Kidney (tissue), 22 donors: ENCODE measurements around the gene GABRA6. TPM values are rescaled to one million over a fixed set of nuclear protein-coding genes. Genes with fewer than 3 reads are reported as not detected.
"Not testable (repeated sequence)": the region's sequence is repeated elsewhere in the genome, so short reads cannot be mapped to it uniquely, and the experiment has no call there.

Experiments used
- DNase-seq, 5 donors: peaks; one replicate each; pipeline ENCODE4 v3.0.0-alpha.2; 2013 to 2020
- FAIRE-seq: peaks from 2 replicates; lab custom pipeline; 2012; peaks lifted over from hg19 to GRCh38; lab: Jason Lieb, UNC
- H3K27ac ChIP-seq, 2 donors: one replicate each; pipeline ENCODE4 v1.7.0; 2013; ENCODE audit warnings: low read depth in 2 of 2, low read length in 2 of 2, inconsistent platforms in 1 of 2
- H3K27me3 ChIP-seq: one replicate; pipeline ENCODE4 v1.7.1; 2013; ENCODE audit warnings: low read length, inconsistent platforms; ENCODE audit not compliant: control insufficient read depth, insufficient read depth
- H3K36me3 ChIP-seq, 3 donors: one replicate each; pipeline versions ENCODE4 v1.7.0 to v1.7.1; 2013; ENCODE audit warnings: low read length in 3 of 3, control low read depth in 1 of 3, inconsistent platforms in 1 of 3; ENCODE audit not compliant: insufficient read depth in 3 of 3, control insufficient read depth in 2 of 3
- H3K4me1 ChIP-seq, 3 donors: one replicate each; pipeline versions ENCODE4 v1.7.0 to v1.7.1; 2013; ENCODE audit warnings: low read length in 3 of 3, inconsistent platforms in 1 of 3, low read depth in 1 of 3; ENCODE audit not compliant: control insufficient read depth in 2 of 3, insufficient read depth in 2 of 3
- H3K4me3 ChIP-seq, 3 donors: one replicate each; pipeline versions ENCODE4 v1.7.0 to v1.8.1; 2013; ENCODE audit warnings: low read length in 3 of 3, control low read depth in 1 of 3, inconsistent platforms in 1 of 3
- H3K9ac ChIP-seq, 3 donors: one replicate each; pipeline versions ENCODE4 v1.7.0 to v1.7.1; 2013; ENCODE audit warnings: low read length in 3 of 3, control low read depth in 1 of 3, inconsistent platforms in 1 of 3
- H3K9me3 ChIP-seq, 3 donors: one replicate each; pipeline versions ENCODE4 v1.7.0 to v1.7.1; 2013; ENCODE audit warnings: low read length in 3 of 3, control low read depth in 1 of 3, inconsistent platforms in 1 of 3; ENCODE audit not compliant: control insufficient read depth in 2 of 3, insufficient read depth in 1 of 3
- intact Hi-C: fragments of 100-400 bp; cut with DNase I; formaldehyde crosslinking; loops from one replicate; pipeline ENCODE4 v1.11.1; 2022
- long read RNA-seq, 10 donors: library from polyadenylated mRNA in 1 of 10; unstranded in 1 of 10; transcript quantifications; one replicate each; pipeline ENCODE4 v2.0.0 and lab custom pipeline, GENCODE V29; 2021 to 2026
- polyA plus RNA-seq: library from polyadenylated mRNA; stranded (reverse); fragments of 350-450 nt; fragmentation: Illumina TruSeq; extraction: RNeasy Lipid Tissue Mini Kit (QIAGEN cat#74804); gene quantifications from one replicate; pipeline ENCODE4 v1.2.3, GENCODE V29; 2014; ENCODE audit warnings: low read depth, low replicate concordance; ENCODE audit not compliant: insufficient read depth
- total RNA-seq: library from RNA; stranded (reverse); fragmentation: NEBNext Ultra II Directional; extraction: Animal tissue kit (Norgen Biotek cat#: 25700); gene quantifications from one replicate; pipeline ENCODE4 v1.2.1, GENCODE V29; 2021
- TF ChIP-seq, protein P1 (sequence below): IDR thresholded peaks from 3 replicates; pipeline ENCODE4 v1.5.1; 2012; ENCODE audit warnings: mild to moderate bottlenecking, moderate library complexity, borderline replicate concordance; ENCODE audit not compliant: insufficient read depth; ENCODE audit errors: extremely low read depth
- donor health status: control.
- donor health status: control.
- donor health status: control.
- donor health status: control.
- donor health status: control.
- donor health status: DM: yes; HTN: yes; CAD: no.
- donor health status: Normal renal cell carcinoma (clear cell type).

The GABRA6 gene
- total RNA-seq (not detected), polyA plus RNA-seq (not detected)
- long read RNA-seq, donor 1, result 0 reads
- long read RNA-seq, donor 2, result 0 reads
- long read RNA-seq, donor 3, result 0 reads
- long read RNA-seq, donor 4, result 0 reads
- long read RNA-seq, donor 5, result 0 reads
- long read RNA-seq, donor 6, result 0 reads
- long read RNA-seq, donor 7, result 0 reads
- long read RNA-seq, donor 8, result 0 reads
- long read RNA-seq, donor 9, result 0 reads
- long read RNA-seq, donor 10, result 0 reads

DNA sequence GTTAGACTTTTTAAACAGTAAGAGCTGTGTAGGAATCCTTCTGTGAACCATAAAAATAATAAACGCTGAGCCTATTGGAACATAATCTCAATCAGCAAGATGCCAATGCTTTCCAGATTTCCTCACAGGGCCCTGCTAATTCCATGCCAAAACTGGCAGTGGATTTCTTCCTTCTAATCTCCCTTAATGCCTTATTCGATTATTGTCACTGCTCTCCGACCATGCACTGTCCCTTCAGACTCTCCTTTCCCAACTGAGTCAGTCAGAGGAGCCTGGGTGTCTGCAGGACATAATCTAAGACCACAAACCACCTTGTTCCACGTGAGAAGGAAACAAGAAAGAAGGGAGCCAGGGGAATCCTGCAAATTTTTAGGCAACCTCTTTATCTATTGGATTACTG lies at the start of gene GABRA6:
Gene GABRA6 (plus strand): TSS at position 261 of the 400 bp plus-strand sequence. CDS start 269 bp downstream, outside the sequence.
- Histone ChIP-seq H3K27ac (no peak within 1 kb of the TSS), H3K9ac (no peak within 1 kb of the TSS), H3K4me1 (no peaks in the 10 kb centered on the region), H3K4me3 (no peak within 1 kb of the TSS), H3K36me3 (no peaks in the 10 kb centered on the region), H3K9me3 (no peaks in the 10 kb centered on the region), H3K27me3 (no peaks in the 10 kb centered on the region)
- intact Hi-C loops, result no loop called here
- DNase-seq (no peak), FAIRE-seq (no peak)
- TF ChIP-seq, protein P1, sequence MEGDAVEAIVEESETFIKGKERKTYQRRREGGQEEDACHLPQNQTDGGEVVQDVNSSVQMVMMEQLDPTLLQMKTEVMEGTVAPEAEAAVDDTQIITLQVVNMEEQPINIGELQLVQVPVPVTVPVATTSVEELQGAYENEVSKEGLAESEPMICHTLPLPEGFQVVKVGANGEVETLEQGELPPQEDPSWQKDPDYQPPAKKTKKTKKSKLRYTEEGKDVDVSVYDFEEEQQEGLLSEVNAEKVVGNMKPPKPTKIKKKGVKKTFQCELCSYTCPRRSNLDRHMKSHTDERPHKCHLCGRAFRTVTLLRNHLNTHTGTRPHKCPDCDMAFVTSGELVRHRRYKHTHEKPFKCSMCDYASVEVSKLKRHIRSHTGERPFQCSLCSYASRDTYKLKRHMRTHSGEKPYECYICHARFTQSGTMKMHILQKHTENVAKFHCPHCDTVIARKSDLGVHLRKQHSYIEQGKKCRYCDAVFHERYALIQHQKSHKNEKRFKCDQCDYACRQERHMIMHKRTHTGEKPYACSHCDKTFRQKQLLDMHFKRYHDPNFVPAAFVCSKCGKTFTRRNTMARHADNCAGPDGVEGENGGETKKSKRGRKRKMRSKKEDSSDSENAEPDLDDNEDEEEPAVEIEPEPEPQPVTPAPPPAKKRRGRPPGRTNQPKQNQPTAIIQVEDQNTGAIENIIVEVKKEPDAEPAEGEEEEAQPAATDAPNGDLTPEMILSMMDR, result no peak

DNA sequence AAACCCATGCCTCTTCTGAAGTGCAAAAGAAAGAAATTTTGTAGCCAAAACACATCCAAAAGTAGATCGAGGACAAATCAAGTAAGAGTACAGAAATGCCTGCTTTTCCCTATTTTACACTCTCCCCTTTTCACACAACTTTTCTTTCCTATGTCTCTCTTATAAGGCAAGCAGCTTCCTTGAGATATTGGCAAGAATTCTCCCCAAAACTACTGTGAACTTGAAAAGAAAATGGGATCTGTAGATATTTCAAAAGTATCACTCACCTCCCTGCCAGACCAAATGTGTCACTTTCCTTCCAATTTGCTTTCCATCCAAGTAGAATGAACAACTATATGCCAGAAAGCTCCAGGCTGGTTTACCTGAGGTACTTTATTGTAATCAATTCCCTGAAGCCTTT lies 47.9 kb upstream of the GABRA6 start:
- DNase-seq (no peak), FAIRE-seq (no peak)
- no peak overlapping the region for H3K9ac ChIP-seq
- no peaks in the 10 kb centered on the region for H3K27me3 ChIP-seq
- intact Hi-C loops, result no loop called here
- TF ChIP-seq, protein P1, result no peak
- H3K4me1 ChIP-seq, result no peaks in the 10 kb centered on the region
- no peaks in the 10 kb centered on the region for H3K36me3 ChIP-seq
- no peak overlapping the region for H3K4me3 ChIP-seq
- no peak overlapping the region for H3K27ac ChIP-seq
- H3K9me3 ChIP-seq, result no peaks in the 10 kb centered on the region

DNA sequence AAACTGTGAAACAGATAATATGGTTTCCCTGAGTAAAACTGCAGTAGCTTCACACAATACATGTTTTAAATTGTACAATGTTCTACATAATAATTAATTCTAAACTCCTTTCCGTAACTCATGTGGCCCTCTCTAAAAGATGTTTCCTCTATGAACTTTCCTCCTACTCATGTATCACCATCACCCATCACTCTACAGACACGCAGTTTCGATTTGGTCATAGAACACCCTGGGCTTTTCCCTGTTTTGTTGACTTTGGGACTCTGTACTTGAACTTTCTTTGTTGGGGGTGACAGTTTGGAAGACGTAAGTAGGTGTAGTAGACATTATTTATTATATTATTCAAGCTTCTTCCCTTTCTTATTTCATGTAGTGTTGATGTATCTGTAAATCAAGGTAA lies 44.1 kb upstream of the GABRA6 start:
- Histone ChIP-seq H3K9me3 (no peaks in the 10 kb centered on the region), H3K4me1 (no peaks in the 10 kb centered on the region), H3K9ac (no peak overlapping the region), H3K27ac (no peak overlapping the region), H3K4me3 (no peak overlapping the region), H3K27me3 (no peaks in the 10 kb centered on the region), H3K36me3 (no peaks in the 10 kb centered on the region)
- DNase-seq (no peak), FAIRE-seq (no peak)
- TF ChIP-seq, protein P1, result no peak
- intact Hi-C loops, result no loop called here

DNA sequence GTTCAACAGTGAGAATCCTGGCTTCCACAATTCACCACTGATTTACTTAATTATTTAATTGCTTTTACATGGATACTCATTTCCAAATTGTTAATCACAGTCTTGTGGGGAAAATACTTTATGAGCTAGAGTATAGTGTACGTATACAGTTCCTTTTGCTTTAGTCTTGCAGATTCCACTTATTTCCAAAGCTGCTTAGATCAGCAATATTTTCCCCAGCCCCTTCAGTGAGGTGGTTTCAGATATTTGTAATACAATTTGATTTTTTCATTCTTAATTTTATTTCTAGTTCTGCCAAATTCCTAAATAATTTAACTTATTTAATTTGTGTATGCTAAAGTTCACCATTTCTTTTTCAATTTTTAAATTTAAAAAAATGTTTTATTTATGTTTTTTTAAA lies 40.3 kb upstream of the GABRA6 start:
- FAIRE-seq (no peak), DNase-seq (no peak)
- Histone ChIP-seq H3K4me1 (no peaks in the 10 kb centered on the region), H3K9ac (no peak overlapping the region), H3K27me3 (no peaks in the 10 kb centered on the region), H3K9me3 (no peaks in the 10 kb centered on the region), H3K4me3 (no peak overlapping the region), H3K36me3 (no peaks in the 10 kb centered on the region), H3K27ac (no peak overlapping the region)
- TF ChIP-seq, protein P1, result no peak
- intact Hi-C loops, result no loop called here

DNA sequence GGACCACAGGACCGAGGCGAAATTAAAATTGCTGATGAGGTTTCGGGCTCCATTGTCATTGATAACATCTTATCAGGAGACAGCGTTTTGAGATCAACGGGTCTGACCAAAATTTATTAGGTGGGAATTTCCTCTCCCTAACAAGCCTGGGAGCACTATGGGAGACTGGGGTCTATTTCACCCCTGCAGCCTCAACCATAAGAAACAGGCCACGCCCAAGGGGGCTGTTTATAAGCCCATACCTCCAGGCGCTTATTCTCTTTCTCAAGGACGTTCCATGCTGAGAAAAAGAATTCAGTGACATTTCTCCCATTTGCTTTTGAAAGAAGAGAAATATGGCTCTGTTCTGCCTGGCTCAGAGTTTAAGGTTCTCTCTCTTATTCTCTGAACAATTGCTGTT lies 33.6 kb upstream of the GABRA6 start:
- H3K9ac ChIP-seq, H3K9me3 ChIP-seq, H3K36me3 ChIP-seq, FAIRE-seq, H3K27me3 ChIP-seq, H3K4me3 ChIP-seq, H3K27ac ChIP-seq, DNase-seq, H3K4me1 ChIP-seq, intact Hi-C loops: not testable (repeated sequence)
